ENCODE results near the gene COL9A3. TPM values are rescaled to one million over a fixed set of nuclear protein-coding genes. Genes with fewer than 3 reads are reported as not detected.

COL9A3 gene
- total and polyA plus RNA-seq, 12 donors = 0.45 to 15.2 (median 2.3) TPM

GRCh38 chr20:62774762-62775161 lies 42.1 kb upstream of the COL9A3 start:
- DNase-seq (no peak), ATAC-seq (peak in 1 of 8 donors; percentile 12)
- peaks cover 0 to 34% (median 0%) of the 10 kb centered on the region in 9 donors for H3K4me1 ChIP-seq
- intact Hi-C loops (cut with DNase I) = no loop called here
- H3K27ac ChIP-seq = no peak overlapping the region
- no peaks in the 10 kb centered on the region for H3K36me3 ChIP-seq
- TF ChIP-seq, protein P1, sequence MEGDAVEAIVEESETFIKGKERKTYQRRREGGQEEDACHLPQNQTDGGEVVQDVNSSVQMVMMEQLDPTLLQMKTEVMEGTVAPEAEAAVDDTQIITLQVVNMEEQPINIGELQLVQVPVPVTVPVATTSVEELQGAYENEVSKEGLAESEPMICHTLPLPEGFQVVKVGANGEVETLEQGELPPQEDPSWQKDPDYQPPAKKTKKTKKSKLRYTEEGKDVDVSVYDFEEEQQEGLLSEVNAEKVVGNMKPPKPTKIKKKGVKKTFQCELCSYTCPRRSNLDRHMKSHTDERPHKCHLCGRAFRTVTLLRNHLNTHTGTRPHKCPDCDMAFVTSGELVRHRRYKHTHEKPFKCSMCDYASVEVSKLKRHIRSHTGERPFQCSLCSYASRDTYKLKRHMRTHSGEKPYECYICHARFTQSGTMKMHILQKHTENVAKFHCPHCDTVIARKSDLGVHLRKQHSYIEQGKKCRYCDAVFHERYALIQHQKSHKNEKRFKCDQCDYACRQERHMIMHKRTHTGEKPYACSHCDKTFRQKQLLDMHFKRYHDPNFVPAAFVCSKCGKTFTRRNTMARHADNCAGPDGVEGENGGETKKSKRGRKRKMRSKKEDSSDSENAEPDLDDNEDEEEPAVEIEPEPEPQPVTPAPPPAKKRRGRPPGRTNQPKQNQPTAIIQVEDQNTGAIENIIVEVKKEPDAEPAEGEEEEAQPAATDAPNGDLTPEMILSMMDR (IDR thresholded peaks at IDR 0.05) = no peak
- WGBS, 2 donors = 61 to 71% methylated on average over 8 of the region's 8 CpGs
- H3K4me3 ChIP-seq = no peak overlapping the region
- peaks cover 0 to 27% (median 4%) of the 10 kb centered on the region in 7 donors for H3K27me3 ChIP-seq
- no peaks in the 10 kb centered on the region for H3K9me3 ChIP-seq

- intact Hi-C loops (cut with DNase I) = no loop called here
- H3K4me1 ChIP-seq = peaks cover 0 to 34% (median 0%) of the 10 kb centered on the region in 9 donors
- TF ChIP-seq, protein P1 (IDR thresholded peaks at IDR 0.05) = no peak
Measured at GRCh38 chr20:62775206-62775605, 41.6 kb upstream of the COL9A3 start.

GRCh38 chr20:62776035-62776691 lies 40.7 kb upstream of the COL9A3 start:
- H3K9me3 ChIP-seq = no peaks in the 10 kb centered on the region
- DNase-seq = no peak
- intact Hi-C loops (cut with DNase I) = no loop called here
- H3K27ac ChIP-seq = peak overlapping the region in 3 of 10 donors; percentile 19 to 71 (median 58)
- TF ChIP-seq, protein P1 (IDR thresholded peaks at IDR 0.05) = no peak
- peaks cover 0 to 26% (median 4%) of the 10 kb centered on the region in 7 donors for H3K27me3 ChIP-seq
- H3K36me3 ChIP-seq = no peaks in the 10 kb centered on the region
- peaks cover 0 to 34% (median 0%) of the 10 kb centered on the region in 9 donors for H3K4me1 ChIP-seq
- no peak overlapping the region for H3K4me3 ChIP-seq
- WGBS, 2 donors = 90 to 94% methylated on average over 24 of the region's 24 CpGs
- no peak for ATAC-seq

More at GRCh38 chr20:62775206-62775605, 41.6 kb upstream of the COL9A3 start:
- H3K9me3 ChIP-seq = no peaks in the 10 kb centered on the region
- no peaks in the 10 kb centered on the region for H3K36me3 ChIP-seq
- H3K27ac ChIP-seq = no peak overlapping the region
- no peak for ATAC-seq
- H3K4me3 ChIP-seq = no peak overlapping the region
- H3K27me3 ChIP-seq = peaks cover 0 to 30% (median 4%) of the 10 kb centered on the region in 7 donors
- WGBS, 2 donors = 89% methylated on average over 9 of the region's 9 CpGs
- no peak for DNase-seq

DNA sequence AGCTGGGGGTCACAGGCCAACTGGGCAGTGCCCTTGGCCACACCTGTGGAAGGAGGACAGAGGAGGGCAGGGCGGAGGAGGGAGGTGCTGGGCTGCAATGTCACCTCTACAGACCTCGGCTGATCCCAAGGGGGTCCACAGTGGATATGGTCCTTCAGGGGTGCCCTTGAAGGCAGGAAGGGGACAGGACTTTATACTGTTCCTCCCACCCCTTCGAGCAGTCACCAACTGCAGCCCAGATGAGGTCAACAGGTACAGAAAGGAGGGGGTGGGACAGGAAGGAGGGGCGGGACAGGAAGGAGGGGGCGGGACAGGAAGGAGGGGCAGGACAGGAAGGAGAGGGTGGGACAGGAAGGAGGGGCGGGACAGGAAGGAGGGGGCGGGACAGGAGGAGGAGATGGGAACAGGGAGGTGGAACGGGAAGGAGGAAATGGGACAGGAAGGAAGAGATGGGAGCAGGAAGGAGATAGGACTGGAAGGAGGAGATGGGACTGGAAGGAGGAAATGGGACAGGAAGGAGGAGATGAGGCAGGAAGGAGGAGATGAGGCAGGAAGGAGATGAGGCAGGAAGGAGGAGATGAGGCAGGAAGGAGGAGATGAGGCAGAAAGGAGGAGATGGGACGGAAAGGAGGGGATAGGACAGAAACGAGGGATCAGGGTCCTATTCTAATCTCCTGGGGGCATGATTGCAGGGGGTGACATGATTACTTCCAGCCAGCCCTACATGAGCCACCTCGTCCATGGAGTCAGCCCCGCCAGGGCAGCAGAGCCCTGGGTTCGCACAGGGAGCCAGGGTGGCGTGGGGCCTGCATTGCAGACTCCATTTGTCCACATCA lies 39.9 kb upstream of the COL9A3 start:
- DNase-seq (no peak), ATAC-seq (peak in 6 of 8 donors; percentile 26 to 69 (median 42))
- Histone ChIP-seq H3K4me3 (no peak overlapping the region), H3K36me3 (no peaks in the 10 kb centered on the region), H3K4me1 (peaks cover 0 to 34% (median 0%) of the 10 kb centered on the region in 9 donors), H3K9me3 (no peaks in the 10 kb centered on the region), H3K27me3 (peaks cover 0 to 26% (median 4%) of the 10 kb centered on the region in 7 donors), H3K27ac (peak overlapping the region in 3 of 10 donors; percentile 19 to 71 (median 58))
- 69 to 70% methylated on average over 14 of the region's 14 CpGs for WGBS, 2 donors
- intact Hi-C loops (cut with DNase I) = no loop called here
- TF ChIP-seq, protein P1 (IDR thresholded peaks at IDR 0.05) = no peak

Measured in heart right ventricle (tissue), 16 donors.